Tibial artery (tissue), 4 donors: ENCODE results near the gene PCNX1.

Experiments used
- DNase-seq, 2 donors: peaks; one replicate each; pipeline ENCODE4 v3.0.0-alpha.2; 2019
- H3K27ac ChIP-seq, 2 donors: fragments of 200-600 bp; sonication (generic) in 1 of 2; 1 replicate in 1 of 2; 2 replicates in 1 of 2; pipeline ENCODE4 v1.5.1; 2018 to 2019; ENCODE audit warnings: mild to moderate bottlenecking in 1 of 2
- H3K27me3 ChIP-seq, 2 donors: fragments of 200-600 bp; sonication (generic) in 1 of 2; one replicate each; pipeline versions ENCODE4 v1.5.1 to v1.6.0; 2016 to 2019
- H3K36me3 ChIP-seq, 3 donors: fragments of 200-600 bp; sonication (generic) in 2 of 3; one replicate each; pipeline ENCODE4 v1.5.1; 2016 to 2019; ENCODE audit warnings: mild to moderate bottlenecking in 2 of 3
- H3K4me1 ChIP-seq, 4 donors: fragments of 200-600 bp; sonication (generic) in 2 of 4; 1 replicate in 3 of 4; 2 replicates in 1 of 4; pipeline ENCODE4 v1.5.1; 2016 to 2019
- H3K4me3 ChIP-seq, 2 donors: fragments of 200-600 bp; sonication (generic) in 1 of 2; 1 replicate in 1 of 2; 2 replicates in 1 of 2; pipeline ENCODE4 v1.5.1; 2018 to 2019; ENCODE audit warnings: mild to moderate bottlenecking in 2 of 2
- H3K9me3 ChIP-seq, 3 donors: fragments of 200-600 bp; sonication (generic) in 1 of 3; one replicate each; pipeline ENCODE4 v1.5.1; 2016 to 2019
- intact Hi-C: fragments of 100-400 bp; cut with DNase I; formaldehyde crosslinking; loops from one replicate; pipeline ENCODE4 v1.15.0; 2023; ENCODE audit warnings: low total_unique reads
- TF ChIP-seq, protein P1 (sequence below), 2 experiments: fragments of 200-600 bp in 1 of 2; fragments of 450-650 bp in 1 of 2; IDR thresholded peaks; one replicate each; pipeline ENCODE4 v1.5.1; 2017 to 2019; ENCODE audit warnings: antibody characterized with exemption in 2 of 2, mild to moderate bottlenecking in 1 of 2, moderate library complexity in 1 of 2

Gene PCNX1

GRCh38 chr14:70976591-70976990 lies 69.3 kb downstream of the PCNX1 start:
- Histone ChIP-seq H3K27me3 (no peaks in the 10 kb centered on the region), H3K4me3 (no peak overlapping the region), H3K36me3 (peaks cover 21 to 28% (median 24%) of the 10 kb centered on the region in 3 donors), H3K27ac (no peak overlapping the region), H3K9me3 (no peaks in the 10 kb centered on the region), H3K4me1 (peaks cover 0 to 8% (median 5%) of the 10 kb centered on the region in 4 donors)
- no peak for DNase-seq
- TF ChIP-seq, protein P1, sequence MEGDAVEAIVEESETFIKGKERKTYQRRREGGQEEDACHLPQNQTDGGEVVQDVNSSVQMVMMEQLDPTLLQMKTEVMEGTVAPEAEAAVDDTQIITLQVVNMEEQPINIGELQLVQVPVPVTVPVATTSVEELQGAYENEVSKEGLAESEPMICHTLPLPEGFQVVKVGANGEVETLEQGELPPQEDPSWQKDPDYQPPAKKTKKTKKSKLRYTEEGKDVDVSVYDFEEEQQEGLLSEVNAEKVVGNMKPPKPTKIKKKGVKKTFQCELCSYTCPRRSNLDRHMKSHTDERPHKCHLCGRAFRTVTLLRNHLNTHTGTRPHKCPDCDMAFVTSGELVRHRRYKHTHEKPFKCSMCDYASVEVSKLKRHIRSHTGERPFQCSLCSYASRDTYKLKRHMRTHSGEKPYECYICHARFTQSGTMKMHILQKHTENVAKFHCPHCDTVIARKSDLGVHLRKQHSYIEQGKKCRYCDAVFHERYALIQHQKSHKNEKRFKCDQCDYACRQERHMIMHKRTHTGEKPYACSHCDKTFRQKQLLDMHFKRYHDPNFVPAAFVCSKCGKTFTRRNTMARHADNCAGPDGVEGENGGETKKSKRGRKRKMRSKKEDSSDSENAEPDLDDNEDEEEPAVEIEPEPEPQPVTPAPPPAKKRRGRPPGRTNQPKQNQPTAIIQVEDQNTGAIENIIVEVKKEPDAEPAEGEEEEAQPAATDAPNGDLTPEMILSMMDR (IDR thresholded peaks at IDR 0.05) = no peak
- intact Hi-C loops = no loop called here

DNA sequence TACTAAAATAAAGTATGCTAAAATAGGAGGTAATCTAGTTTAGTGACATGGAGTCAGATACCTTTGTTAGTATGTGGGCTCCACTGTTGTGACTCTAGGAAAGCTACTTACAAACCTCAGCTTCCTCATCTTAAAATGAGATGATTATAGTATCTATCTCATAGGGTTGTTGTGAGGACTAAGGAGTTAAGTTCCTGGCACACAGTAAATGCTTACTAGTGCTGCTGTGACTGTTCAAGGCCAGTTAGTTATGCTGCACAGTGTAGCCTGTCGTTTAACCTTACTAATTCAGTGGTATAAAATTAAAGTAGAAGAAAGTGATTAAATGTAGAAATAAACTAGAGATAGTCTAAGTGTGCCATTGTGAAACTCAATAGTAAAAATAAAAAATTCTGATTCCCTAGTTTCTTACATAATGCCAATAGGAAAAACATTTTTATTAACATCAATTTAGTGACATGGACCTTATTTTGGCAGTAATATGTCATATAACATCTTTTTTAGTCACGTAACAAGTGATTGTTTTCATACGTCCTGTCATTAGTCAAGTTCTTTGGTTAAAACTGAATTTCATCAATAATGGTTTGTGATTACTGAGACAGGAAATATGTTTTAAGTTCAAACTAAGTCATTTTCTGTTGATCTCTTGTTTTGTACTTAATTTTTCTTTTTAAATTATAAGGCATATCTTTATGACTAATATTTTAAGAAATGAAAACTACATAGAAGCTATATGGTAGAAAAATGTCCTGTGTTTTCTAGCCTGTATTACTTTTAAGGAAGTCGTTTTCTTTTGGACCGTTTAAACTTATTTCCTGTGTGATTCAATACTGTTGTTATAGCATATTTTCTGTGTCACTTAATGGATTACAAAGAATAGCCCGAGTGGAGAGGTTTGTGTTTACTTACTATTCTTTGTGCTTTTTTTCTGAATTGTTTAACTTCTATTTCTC lies 74.0 kb downstream of the PCNX1 start:
- intact Hi-C loops = no loop called here
- no peaks in the 10 kb centered on the region for H3K9me3 ChIP-seq
- no peak overlapping the region for H3K4me3 ChIP-seq
- no peaks in the 10 kb centered on the region for H3K27me3 ChIP-seq
- DNase-seq = no peak
- TF ChIP-seq, protein P1 (IDR thresholded peaks at IDR 0.05) = no peak
- H3K36me3 ChIP-seq = peaks cover 21 to 26% (median 24%) of the 10 kb centered on the region in 3 donors
- H3K4me1 ChIP-seq = peaks cover 0 to 9% (median 5%) of the 10 kb centered on the region in 4 donors
- no peak overlapping the region for H3K27ac ChIP-seq

- no peak for DNase-seq
- Histone ChIP-seq H3K9me3 (no peaks in the 10 kb centered on the region), H3K4me1 (peaks cover 0 to 9% (median 5%) of the 10 kb centered on the region in 4 donors), H3K27me3 (no peaks in the 10 kb centered on the region), H3K36me3 (peaks cover 15 to 17% (median 16%) of the 10 kb centered on the region in 3 donors), H3K27ac (no peak overlapping the region), H3K4me3 (no peak overlapping the region)
- intact Hi-C loops = no loop called here
- TF ChIP-seq, protein P1 (IDR thresholded peaks at IDR 0.05) = no peak
Measured at GRCh38 chr14:70982200-70982599, 74.9 kb downstream of the PCNX1 start.

- intact Hi-C loops = no loop called here
- no peak for DNase-seq
- TF ChIP-seq, protein P1 (IDR thresholded peaks at IDR 0.05) = no peak
- no peak overlapping the region for H3K27ac ChIP-seq
- H3K27me3 ChIP-seq = no peaks in the 10 kb centered on the region
- H3K4me3 ChIP-seq = no peak overlapping the region
- peaks cover 0 to 6% (median 3%) of the 10 kb centered on the region in 3 donors for H3K36me3 ChIP-seq
- H3K9me3 ChIP-seq = no peaks in the 10 kb centered on the region
- no peaks in the 10 kb centered on the region for H3K4me1 ChIP-seq
Measured at GRCh38 chr14:70987041-70987440, 79.8 kb downstream of the PCNX1 start.

GRCh38 chr14:70988452-70988851 lies 81.2 kb downstream of the PCNX1 start:
- peaks cover 0 to 6% (median 3%) of the 10 kb centered on the region in 3 donors for H3K36me3 ChIP-seq
- TF ChIP-seq, protein P1 (IDR thresholded peaks at IDR 0.05) = no peak
- H3K4me1 ChIP-seq = no peaks in the 10 kb centered on the region
- no peak overlapping the region for H3K4me3 ChIP-seq
- intact Hi-C loops = no loop called here
- H3K9me3 ChIP-seq = no peaks in the 10 kb centered on the region
- no peak for DNase-seq
- no peak overlapping the region for H3K27ac ChIP-seq
- no peaks in the 10 kb centered on the region for H3K27me3 ChIP-seq
